GM12878 (cell line): ENCODE data around the gene USP12. TPM values are rescaled to one million over a fixed set of nuclear protein-coding genes. Genes with fewer than 3 reads are reported as not detected.
A peak's percentile ranks its signal among the peaks of the same experiment; 100 is the strongest.

Experiments used
- ATAC-seq: fragments of 200-7000 bp; cut with Tn5 transposase; 3 replicates; pipeline ENCODE4 v1.9.1; 2020; ENCODE audit warnings: mild to moderate bottlenecking, moderate library complexity
- BruUV-seq: library from RNA; stranded (reverse); fragments of 400-500 nt; replicated peaks from 2 replicates; lab custom pipeline; 2021; lab: Mats Ljungman, UMichigan
- CTCF ChIA-PET: fragments of 300-600 bp; sonication (Branson Sonifier 250); formaldehyde crosslinking; extraction: SDS; loops from one replicate; lab custom pipeline; 2021; ENCODE audit warnings: inconsistent platforms; lab: Yijun Ruan, JAX
- POLR2A ChIA-PET: fragments of 350-600 bp; formaldehyde crosslinking; extraction: SDS; loops from one replicate; lab custom pipeline; 2021; ENCODE audit warnings: inconsistent platforms; lab: Charles Lee
- RAD21 ChIA-PET: fragments of 300-600 bp; sonication (Branson Sonifier 250); formaldehyde crosslinking; loops from one replicate; lab custom pipeline; 2023; ENCODE audit warnings: antibody characterized with exemption; ENCODE audit not compliant: unreplicated experiment; lab: Charles Lee
- SMC1A ChIA-PET: fragments of 300-600 bp; sonication (Branson Sonifier 250); formaldehyde crosslinking; loops from one replicate; lab custom pipeline; 2023; ENCODE audit not compliant: unreplicated experiment, uncharacterized antibody; lab: Charles Lee
- DNase-seq: peaks from one replicate; pipeline ENCODE4 v3.0.0-alpha.2; 2011; ENCODE audit warnings: low read depth, low spot score
- FAIRE-seq: peaks from 3 replicates; lab custom pipeline; 2011; peaks lifted over from hg19 to GRCh38; lab: Jason Lieb, UNC
- H2AFZ ChIP-seq: 2 replicates; pipeline ENCODE4 v1.6.0; 2011; ENCODE audit warnings: low read depth, low read length, control low read depth; ENCODE audit not compliant: control insufficient read depth
- H3K27ac ChIP-seq: 2 replicates; pipeline ENCODE4 v1.5.1; 2011; ENCODE audit warnings: control low read depth; ENCODE audit not compliant: control insufficient read depth, insufficient read depth
- H3K27me3 ChIP-seq, 2 experiments: replicated peaks in 1 of 2; 2 replicates each; pipeline versions ENCODE4 v1.6.0 to v1.6.1; 2011; ENCODE audit warnings: low read length in 1 of 2; ENCODE audit not compliant: control insufficient read depth in 2 of 2, insufficient read depth in 2 of 2
- H3K36me3 ChIP-seq, 2 experiments: 2 replicates each; pipeline ENCODE4 v1.5.1; 2011; ENCODE audit warnings: low read length in 1 of 2; ENCODE audit not compliant: control insufficient read depth in 2 of 2, insufficient read depth in 2 of 2
- H3K4me1 ChIP-seq: 2 replicates; pipeline ENCODE4 v1.6.1; 2011; ENCODE audit warnings: mild to moderate bottlenecking, low read length, moderate library complexity, mixed read lengths; ENCODE audit not compliant: control insufficient read depth, insufficient read depth
- H3K4me2 ChIP-seq: 2 replicates; pipeline ENCODE4 v1.6.0; 2011; ENCODE audit warnings: control low read depth; ENCODE audit not compliant: control insufficient read depth, insufficient read depth
- H3K4me3 ChIP-seq: fragments of 200-600 bp; sonication (generic); 2 replicates; pipeline ENCODE4 v1.5.1; 2016
- H3K79me2 ChIP-seq: 2 replicates; pipeline ENCODE4 v1.6.0; 2011; ENCODE audit warnings: low read length; ENCODE audit not compliant: control insufficient read depth, insufficient read depth
- H3K9ac ChIP-seq: 2 replicates; pipeline ENCODE4 v1.8.0; 2011; ENCODE audit warnings: low read length, control low read depth, mixed read lengths; ENCODE audit not compliant: control insufficient read depth, insufficient read depth
- H3K9me3 ChIP-seq: replicated peaks from 3 replicates; pipeline ENCODE4 v1.5.1; 2011; ENCODE audit warnings: mild to moderate bottlenecking, low read length; ENCODE audit not compliant: control insufficient read depth, insufficient read depth
- H4K20me1 ChIP-seq: 2 replicates; pipeline ENCODE4 v1.6.0; 2011; ENCODE audit not compliant: control insufficient read depth, insufficient read depth
- CTCF ChIP-seq, 3 experiments: IDR thresholded peaks in 2 of 3; conservative IDR thresholded peaks in 1 of 3; 2 replicates each; pipeline ENCODE4 v1.5.1; 2011; ENCODE audit warnings: low read depth in 3 of 3, low read length in 3 of 3, mild to moderate bottlenecking in 3 of 3, control low read depth in 2 of 3, moderate library complexity in 2 of 3, inconsistent platforms in 1 of 3, mixed read lengths in 1 of 3; ENCODE audit not compliant: control insufficient read depth in 2 of 3, insufficient read depth in 1 of 3; ENCODE audit errors: extremely low read depth in 1 of 3
- EP300 ChIP-seq, 2 experiments: fragments of 150-350 bp in 1 of 2; IDR thresholded peaks; 2 replicates each; pipeline ENCODE4 v1.6.1; 2011 to 2012; ENCODE audit warnings: low read depth in 2 of 2, low read length in 2 of 2, borderline replicate concordance in 1 of 2, improper control_type of control experiment in 1 of 2, inconsistent platforms in 1 of 2; ENCODE audit not compliant: control insufficient read depth in 1 of 2
- GABPA ChIP-seq: IDR thresholded peaks from 2 replicates; pipeline ENCODE4 v1.6.1; 2014; ENCODE audit warnings: antibody characterized with exemption, low read depth, mild to moderate bottlenecking, inconsistent platforms
- JUNB ChIP-seq: IDR thresholded peaks from 2 replicates; pipeline ENCODE4 v1.6.1; 2016; ENCODE audit warnings: antibody characterized with exemption, mild to moderate bottlenecking
- NR2F1 ChIP-seq: fragments of 450-650 bp; conservative IDR thresholded peaks from 2 replicates; pipeline ENCODE4 v1.6.1; 2017; ENCODE audit warnings: mild to moderate bottlenecking
- TARDBP ChIP-seq: IDR thresholded peaks from 2 replicates; pipeline ENCODE4 v1.6.1; 2016; ENCODE audit warnings: borderline replicate concordance
- ZZZ3 ChIP-seq: IDR thresholded peaks from 2 replicates; pipeline ENCODE4 v1.6.1; 2011; ENCODE audit warnings: low read depth; ENCODE audit not compliant: control insufficient read depth, insufficient read length
- WGBS: methylation state at CpG from one replicate; pipeline ENCODE4 v1.1.6; 2016; ENCODE audit warnings: low lambda C conversion rate; ENCODE audit not compliant: insufficient replicate concordance, insufficient coverage; ENCODE audit errors: missing lambda C conversion rate; 5-methylcytosine and 5-hydroxymethylcytosine counted together
- in situ Hi-C: fragments of 300-500 bp; cut with MboI; formaldehyde crosslinking; loops from 9 replicates; pipeline ENCODE4 v1.14.3; 2018; ENCODE audit warnings: mixed read lengths
- intact Hi-C: fragments of 100-400 bp; cut with micrococcal nuclease; formaldehyde crosslinking; loops from one replicate; pipeline ENCODE4 v1.14.2; 2022; ENCODE audit not compliant: unreplicated experiment
- polyA plus RNA-seq, 11 experiments: library from polyadenylated mRNA; depleted of rRNA in 4 of 11; unstranded in 6 of 11; stranded (reverse) in 5 of 11; fragments of >200 nt; fragmentation: Nextera tagmentation in 4 of 11; fragmentation: Illumina TruSeq in 1 of 11; extraction: Ambion mirVana in 4 of 11; extraction: Trizol in 1 of 11; gene quantifications; 1 replicate in 1 of 11; 2 replicates in 10 of 11; pipeline versions ENCODE4 v1.2.1 to v1.2.3, GENCODE V29; 2011 to 2016; ENCODE audit warnings: inconsistent platforms in 2 of 11, missing spikeins in 2 of 11, low read depth in 1 of 11
- total RNA-seq, 4 experiments: library from RNA; depleted of rRNA in 3 of 4; stranded (reverse); fragments of >200 nt in 3 of 4; fragmentation: Illumina TruSeq in 1 of 4; extraction: Trizol in 1 of 4; gene quantifications; 2 replicates each; pipeline versions ENCODE4 v1.2.1 to v1.2.3, GENCODE V29; 2013 to 2021
- TF ChIP-seq, protein P1 (sequence below): IDR thresholded peaks from 2 replicates; pipeline ENCODE4 v1.6.1; 2012; ENCODE audit warnings: low read length, inconsistent platforms

Gene USP12
- total and polyA plus RNA-seq, 10 of the 15 experiments (the other 5 are each of a cell fraction or from before 2014, with no cell fraction given): 3.5 to 32.2 (median 24.6) TPM

GRCh38 chr13:27161980-27162379, 9.6 kb downstream of the USP12 start (continued):
- no peak; the same call in 1 of the 2 replicates for TF ChIP-seq JUNB
- TF ChIP-seq, protein P1, sequence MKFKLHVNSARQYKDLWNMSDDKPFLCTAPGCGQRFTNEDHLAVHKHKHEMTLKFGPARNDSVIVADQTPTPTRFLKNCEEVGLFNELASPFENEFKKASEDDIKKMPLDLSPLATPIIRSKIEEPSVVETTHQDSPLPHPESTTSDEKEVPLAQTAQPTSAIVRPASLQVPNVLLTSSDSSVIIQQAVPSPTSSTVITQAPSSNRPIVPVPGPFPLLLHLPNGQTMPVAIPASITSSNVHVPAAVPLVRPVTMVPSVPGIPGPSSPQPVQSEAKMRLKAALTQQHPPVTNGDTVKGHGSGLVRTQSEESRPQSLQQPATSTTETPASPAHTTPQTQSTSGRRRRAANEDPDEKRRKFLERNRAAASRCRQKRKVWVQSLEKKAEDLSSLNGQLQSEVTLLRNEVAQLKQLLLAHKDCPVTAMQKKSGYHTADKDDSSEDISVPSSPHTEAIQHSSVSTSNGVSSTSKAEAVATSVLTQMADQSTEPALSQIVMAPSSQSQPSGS: no peak
- no peak for TF ChIP-seq TARDBP

DNA sequence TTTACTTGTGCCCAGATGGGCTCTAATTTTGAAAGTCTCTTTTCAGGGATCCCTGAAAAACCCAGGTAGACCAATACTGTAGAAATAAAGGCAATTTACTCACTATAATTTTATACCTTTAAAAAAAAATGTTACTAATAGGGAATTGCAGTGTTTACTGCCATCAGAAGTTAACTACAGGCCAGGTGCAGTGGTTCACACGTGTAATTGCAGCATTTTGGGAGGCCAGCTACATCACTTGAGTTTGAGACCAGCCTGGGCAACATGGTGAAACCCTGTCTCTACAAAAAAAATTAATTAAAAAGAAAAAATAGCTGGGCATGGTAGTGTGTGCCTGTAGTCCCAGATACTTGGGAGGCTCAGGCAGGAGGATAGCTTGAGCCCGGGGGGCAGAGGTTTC, 10.2 kb downstream of the USP12 start:
- intact Hi-C loops: loop anchor here (10.0 kb wide), 1 partner anchor 193 kb away; no protein-coding TSS in a partner anchor
- BruUV-seq: no TSS peak
- H2AFZ ChIP-seq: no peak overlapping the region
- H3K27me3 ChIP-seq: no peaks in the 10 kb centered on the region
- peaks cover 97% of the 10 kb centered on the region for H3K79me2 ChIP-seq
- H3K9me3 ChIP-seq: no peaks in the 10 kb centered on the region; the same call in 1 of the 3 replicates
- no peak overlapping the region for H3K4me3 ChIP-seq
- no peak for TF ChIP-seq ZZZ3
- TF ChIP-seq CTCF (IDR thresholded peaks at IDR 0.05 in 2 of 3, conservative IDR thresholded peaks at IDR 0.05 in 1 of 3; ENCODE audit: control insufficient read depth in 2 of 3, extremely low read depth in 1 of 3, insufficient read depth in 1 of 3, low read depth in 3 of 3, low read length in 3 of 3): 0 out of 6 replicates have a peak, but pooled peaks of 1 of the 3 experiments have one; percentile 6
- TF ChIP-seq NR2F1: no peak
- TF ChIP-seq EP300 (IDR thresholded peaks at IDR 0.05; ENCODE audit: borderline replicate concordance in 1 of 2, control insufficient read depth in 1 of 2, low read depth in 2 of 2, low read length in 2 of 2): no peak
- no peak for TF ChIP-seq GABPA
- TF ChIP-seq, all 136 proteins: peak for 1
- Histone ChIP-seq H3K4me1 (peaks cover 8% of the 10 kb centered on the region), H3K4me2 (no peak overlapping the region; the same call in 1 of the 2 replicates), H3K36me3 (no peaks in the 10 kb centered on the region), H4K20me1 (no peaks in the 10 kb centered on the region), H3K9ac (no peak overlapping the region), H3K27ac (peak overlapping the region; percentile 5; the same call in 1 of the 2 replicates)
- 20% methylated on average over 2 of the region's 2 CpGs for WGBS
- FAIRE-seq (no peak), ATAC-seq (peak; percentile 47), DNase-seq (no peak)
- SMC1A ChIA-PET: interaction anchor here (0.8 to 12.1 kb wide), 7 partner anchors 8 to 75 kb away, joined by 4 to 169 read pairs (median 6); no protein-coding TSS in a partner anchor
- POLR2A ChIA-PET: interaction anchor here (0.8 to 1.7 kb wide), 5 partner anchors 12 to 31 kb away, joined by 4 to 6 read pairs (median 5); no protein-coding TSS in a partner anchor
- CTCF ChIA-PET: interaction anchor here (0.9 to 1.6 kb wide), 3 partner anchors 11 to 31 kb away, joined by 4 to 8 read pairs (median 5); no protein-coding TSS in a partner anchor
- in situ Hi-C loops: no loop called here
- RAD21 ChIA-PET: interaction anchor here (0.8 to 2.0 kb wide), 7 partner anchors 8 to 176 kb away, joined by 3 to 11 read pairs (median 4); no protein-coding TSS in a partner anchor
